Measurements from ENCODE around the gene KLHL21.
A peak's percentile ranks its signal among the peaks of the same experiment; 100 is the strongest.

The KLHL21 gene

GRCh38 chr1:6554907-6555778, 47.5 kb downstream of the KLHL21 start, which contains the start of gene TAS1R1:
TSS of gene TAS1R1 (plus strand) at chr1:6555307. CDS start at chr1:6555374, 67 bp downstream.
- in situ Hi-C loops (cut with HindIII; ENCODE audit: low sequenced_read_pairs) = no loop called here
- DNase-seq (ENCODE audit: low read depth, low spot score) = no peak
- no peak for TF ChIP-seq CTCF (IDR thresholded peaks at IDR 0.05; ENCODE audit: low read depth, low read length)
- peak within 1 kb of the TSS; percentile 94 for H3K4me3 ChIP-seq (ENCODE audit: low read depth, low read length)

GRCh38 chr1:6554031-6554906, 48.4 kb downstream of the KLHL21 start, which contains the start of gene NOL9:
TSS of gene NOL9 (minus strand) at chr1:6554513. CDS start at chr1:6554502, 11 bp downstream.
- peak; percentile 90 for DNase-seq (ENCODE audit: low read depth, low spot score)
- in situ Hi-C loops (cut with HindIII; ENCODE audit: low sequenced_read_pairs) = no loop called here
- peak; percentile 96 for TF ChIP-seq CTCF (IDR thresholded peaks at IDR 0.05; ENCODE audit: low read depth, low read length)
- H3K4me3 ChIP-seq (ENCODE audit: low read depth, low read length) = peak within 1 kb of the TSS; percentile 94

GRCh38 chr1:6547301-6547700, 55.4 kb downstream of the KLHL21 start:
- peak; percentile 14 for TF ChIP-seq CTCF (IDR thresholded peaks at IDR 0.05; ENCODE audit: low read depth, low read length)
- peak; percentile 42 for DNase-seq (ENCODE audit: low read depth, low spot score)
- H3K4me3 ChIP-seq (ENCODE audit: low read depth, low read length) = no peak overlapping the region
- in situ Hi-C loops (cut with HindIII; ENCODE audit: low sequenced_read_pairs) = no loop called here

- H3K4me3 ChIP-seq (ENCODE audit: low read depth, low read length) = no peak overlapping the region
- TF ChIP-seq CTCF (IDR thresholded peaks at IDR 0.05; ENCODE audit: low read depth, low read length) = no peak
- in situ Hi-C loops (cut with HindIII; ENCODE audit: low sequenced_read_pairs) = no loop called here
- no peak for DNase-seq (ENCODE audit: low read depth, low spot score)
These were observed 56.3 kb downstream of the KLHL21 start for GRCh38 chr1:6546326-6546725.

- no peak overlapping the region for H3K4me3 ChIP-seq (ENCODE audit: low read depth, low read length)
- no peak for TF ChIP-seq CTCF (IDR thresholded peaks at IDR 0.05; ENCODE audit: low read depth, low read length)
- peak; percentile 91 for DNase-seq (ENCODE audit: low read depth, low spot score)
- in situ Hi-C loops (cut with HindIII; ENCODE audit: low sequenced_read_pairs) = no loop called here
These were observed 57.2 kb downstream of the KLHL21 start for GRCh38 chr1:6545276-6546112.

GRCh38 chr1:6544831-6545230, 57.8 kb downstream of the KLHL21 start:
- peak; percentile 82 for DNase-seq (ENCODE audit: low read depth, low spot score)
- H3K4me3 ChIP-seq (ENCODE audit: low read depth, low read length) = no peak overlapping the region
- TF ChIP-seq CTCF (IDR thresholded peaks at IDR 0.05; ENCODE audit: low read depth, low read length) = no peak
- in situ Hi-C loops (cut with HindIII; ENCODE audit: low sequenced_read_pairs) = no loop called here
